ENCODE measurements around the gene ATXN7L2. TPM values are rescaled to one million over a fixed set of nuclear protein-coding genes. Genes with fewer than 3 reads are reported as not detected.

The ATXN7L2 gene
- total RNA-seq, 1 donor from 2014 or later: 10.5 TPM

DNA sequence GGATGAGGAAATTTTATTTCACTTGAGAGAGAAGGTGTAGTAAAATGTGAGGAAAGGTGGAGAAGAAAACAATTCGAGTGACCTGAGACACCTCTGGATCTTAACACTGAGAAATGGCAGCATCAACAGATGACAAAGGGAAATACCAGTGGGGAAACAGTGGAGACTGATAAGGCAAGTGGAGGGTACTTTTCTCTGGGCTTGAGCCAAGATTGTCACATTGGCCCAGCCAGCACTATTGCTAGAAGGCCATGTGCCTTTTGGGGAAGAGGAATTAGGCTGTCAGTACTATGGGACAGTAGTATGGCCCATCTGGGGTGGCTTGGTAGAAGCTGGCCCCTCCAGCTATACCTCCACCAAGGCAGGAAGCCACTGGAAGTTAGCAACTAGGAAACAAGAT lies 9.0 kb upstream of the ATXN7L2 start:
- intact Hi-C loops (cut with micrococcal nuclease): no loop called here

DNA sequence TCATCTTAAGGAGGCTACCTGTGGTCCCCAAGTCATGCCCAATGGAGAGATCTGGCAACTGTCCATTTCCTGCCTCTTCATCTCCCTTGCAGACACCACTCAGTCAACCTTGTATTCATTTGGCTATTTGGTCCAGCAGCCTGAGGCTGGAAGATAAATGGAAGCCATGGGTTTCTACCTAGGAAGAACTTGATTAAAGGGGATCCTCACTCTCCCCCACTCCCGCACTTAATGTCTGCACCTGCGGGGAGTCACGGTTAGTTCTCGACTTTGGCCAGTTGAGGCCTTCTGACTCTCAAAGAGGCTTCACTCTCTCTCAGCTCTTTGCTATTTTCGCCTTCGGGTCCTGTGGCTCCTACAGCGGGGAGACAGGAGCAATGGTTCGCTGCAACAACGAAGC lies 8.4 kb upstream of the ATXN7L2 start:
- intact Hi-C loops (cut with micrococcal nuclease): no loop called here

GRCh38 chr1:109476825-109477224 lies 6.9 kb upstream of the ATXN7L2 start:
- intact Hi-C loops (cut with micrococcal nuclease): no loop called here

DNA sequence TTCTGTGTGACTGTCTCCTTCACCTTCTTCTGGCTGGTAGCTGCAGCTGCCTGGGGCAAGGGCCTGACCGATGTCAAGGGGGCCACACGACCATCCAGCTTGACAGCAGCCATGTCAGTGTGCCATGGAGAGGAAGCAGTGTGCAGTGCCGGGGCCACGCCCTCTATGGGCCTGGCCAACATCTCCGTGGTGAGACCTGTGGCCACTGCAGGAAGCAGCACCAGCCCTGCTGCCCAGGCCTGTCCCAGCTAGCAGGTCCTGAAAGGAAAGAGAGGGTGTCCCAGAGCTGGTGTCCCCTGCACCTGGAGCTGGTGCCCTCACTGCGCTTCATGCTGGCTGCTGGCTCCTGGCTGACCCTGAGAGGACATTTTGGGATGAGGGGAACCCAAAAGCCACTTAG lies 5.9 kb upstream of the ATXN7L2 start:
- intact Hi-C loops (cut with micrococcal nuclease): no loop called here

- intact Hi-C loops (cut with micrococcal nuclease): no loop called here
Observed at GRCh38 chr1:109478806-109479205, 4.9 kb upstream of the ATXN7L2 start.

- intact Hi-C loops (cut with micrococcal nuclease): no loop called here
Observed at GRCh38 chr1:109479311-109479710, 4.4 kb upstream of the ATXN7L2 start.

- intact Hi-C loops (cut with micrococcal nuclease): loop anchor here (5.0 to 10.0 kb wide), 3 partner anchors 142 to 385 kb away; partner anchors contain the start of genes PSRC1 and TMEM167B
Observed at GRCh38 chr1:109479901-109480300, 3.8 kb upstream of the ATXN7L2 start.

- intact Hi-C loops (cut with micrococcal nuclease): loop anchor here (5.0 to 10.0 kb wide), 3 partner anchors 141 to 387 kb away; partner anchors contain the start of genes PSRC1 and TMEM167B
Observed at GRCh38 chr1:109481646-109482045, 2.1 kb upstream of the ATXN7L2 start.

- intact Hi-C loops (cut with micrococcal nuclease): loop anchor here (5.0 to 10.0 kb wide), 3 partner anchors 140 to 387 kb away; partner anchors contain the start of genes PSRC1 and TMEM167B
Observed at GRCh38 chr1:109482242-109482641, 1.5 kb upstream of the ATXN7L2 start.

DNA sequence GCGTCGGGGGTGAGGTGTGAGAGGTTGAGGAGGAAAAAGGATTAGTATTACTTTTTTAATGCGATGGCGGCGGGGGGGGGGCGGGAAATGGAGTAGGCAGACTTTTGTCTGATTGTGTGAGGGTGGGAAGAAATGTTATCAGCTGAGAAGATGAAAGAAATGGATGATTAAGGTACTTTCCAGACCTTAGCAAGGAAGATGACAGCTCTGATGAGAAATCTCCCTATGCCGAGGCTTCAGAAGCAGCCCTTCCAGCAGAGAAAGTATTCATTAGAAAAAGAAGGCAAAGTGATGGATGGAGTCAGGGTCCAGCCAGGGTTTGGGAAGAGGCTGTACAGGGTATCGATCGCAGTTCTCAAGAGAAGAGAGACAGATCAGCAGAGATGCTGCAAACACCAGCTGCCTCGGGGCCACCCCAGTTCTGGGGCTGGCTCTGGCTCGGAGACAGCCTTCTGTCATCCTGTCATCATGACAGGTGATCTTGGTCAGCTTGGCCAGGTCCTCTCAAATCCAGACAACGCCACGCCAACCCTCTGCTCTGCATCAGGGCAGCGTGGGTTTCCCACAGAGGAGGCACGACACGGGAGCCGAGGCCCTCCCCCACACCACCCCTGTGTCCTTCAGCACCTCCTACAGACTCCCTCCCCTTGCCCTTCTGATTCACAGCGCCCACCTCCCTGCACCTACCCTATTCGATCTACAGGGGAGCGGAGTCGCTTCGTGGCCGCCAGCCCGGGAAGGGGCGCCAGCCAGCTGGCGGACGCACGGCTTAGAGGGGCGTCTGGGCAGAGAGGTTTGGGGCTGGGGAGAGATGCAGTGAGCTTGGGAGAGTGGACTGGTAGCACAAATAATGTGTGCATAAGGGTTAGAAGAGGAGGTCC lies 674 bp upstream of the ATXN7L2 start:
- intact Hi-C loops (cut with micrococcal nuclease): loop anchor here (1.0 to 10.0 kb wide), 6 partner anchors 11 to 388 kb away; partner anchors contain the start of genes CYB561D1, GNAI3, PSMA5 and PSRC1

- intact Hi-C loops (cut with micrococcal nuclease): loop anchor here (1.0 to 10.0 kb wide), 4 partner anchors 138 to 390 kb away; partner anchors contain the start of genes CELSR2, PSRC1 and TMEM167B
Observed at GRCh38 chr1:109484519-109484975, 842 bp downstream of the ATXN7L2 start.

DNA sequence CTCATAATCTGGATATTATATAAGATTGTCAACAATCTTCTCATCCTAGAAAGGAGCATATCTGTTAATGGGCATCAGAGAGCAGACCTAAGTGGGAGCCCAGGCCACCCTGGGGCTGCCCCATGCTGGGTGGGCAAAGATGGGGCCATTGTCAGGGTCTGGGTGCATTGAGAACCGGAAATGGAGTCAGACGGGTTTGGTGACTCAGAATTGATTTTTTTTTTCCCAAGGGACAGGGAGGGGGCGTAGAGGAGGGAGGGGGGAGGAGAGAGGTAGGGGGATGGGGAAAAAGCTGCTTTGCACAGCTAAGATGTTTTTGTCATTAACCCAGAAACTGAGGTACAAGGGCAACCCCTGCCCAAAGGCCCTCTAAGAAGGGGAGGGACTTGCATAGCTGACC lies 1.3 kb downstream of the ATXN7L2 start:
- intact Hi-C loops (cut with micrococcal nuclease): loop anchor here (10.0 kb wide), 1 partner anchor 390 kb away; the partner anchor contains the start of gene TMEM167B

DNA sequence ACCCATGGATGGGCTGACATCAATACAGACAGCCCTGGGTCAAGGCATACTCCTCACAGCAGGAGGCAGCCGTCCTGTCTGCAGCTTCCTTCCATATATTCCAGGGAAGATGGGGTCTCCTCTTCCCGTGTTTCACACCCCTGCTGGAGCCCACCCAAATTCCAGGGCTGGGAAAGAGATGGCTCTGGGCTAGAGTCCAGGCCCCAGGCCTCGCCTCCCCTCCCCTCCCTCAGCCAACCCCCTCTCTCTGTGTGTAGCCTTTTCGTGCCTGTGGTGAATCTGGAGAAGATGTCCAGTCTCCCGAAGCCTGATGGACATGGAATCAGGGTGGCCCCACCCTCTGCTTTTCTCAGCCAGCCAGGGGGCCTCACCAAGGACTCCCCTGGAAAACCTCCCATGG lies 3.6 kb downstream of the ATXN7L2 start:
- intact Hi-C loops (cut with micrococcal nuclease): loop anchor here (10.0 kb wide), 1 partner anchor 392 kb away; the partner anchor contains the start of gene TMEM167B

- intact Hi-C loops (cut with micrococcal nuclease): loop anchor here (10.0 kb wide), 1 partner anchor 393 kb away; the partner anchor contains the start of gene TMEM167B
Observed at GRCh38 chr1:109488201-109488600, 4.5 kb downstream of the ATXN7L2 start.

DNA sequence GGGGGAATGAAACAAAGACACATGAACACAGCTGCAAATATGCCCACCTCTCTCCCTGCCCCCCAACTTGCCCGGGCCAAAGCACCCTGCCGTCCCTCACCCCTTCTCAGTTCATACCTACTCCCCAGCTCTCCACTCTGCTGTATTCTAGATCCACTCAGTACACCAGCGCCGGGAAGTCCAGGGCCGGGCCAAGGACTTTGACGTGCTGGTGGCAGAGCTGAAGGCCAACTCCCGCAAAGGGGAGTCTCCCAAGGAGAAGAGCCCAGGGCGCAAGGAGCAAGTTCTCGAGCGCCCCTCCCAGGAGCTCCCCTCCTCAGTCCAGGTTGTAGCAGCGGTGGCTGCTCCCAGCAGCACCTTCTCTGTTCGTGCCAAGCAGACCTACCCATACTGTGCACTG lies 5.0 kb downstream of the ATXN7L2 start:
- intact Hi-C loops (cut with micrococcal nuclease): loop anchor here (10.0 kb wide), 1 partner anchor 394 kb away; the partner anchor contains the start of gene TMEM167B

GRCh38 chr1:109490029-109490933 lies 6.6 kb downstream of the ATXN7L2 start:
- intact Hi-C loops (cut with micrococcal nuclease): loop anchor here (1.0 to 5.0 kb wide), 2 partner anchors 42 to 228 kb away; no protein-coding TSS in a partner anchor

DNA sequence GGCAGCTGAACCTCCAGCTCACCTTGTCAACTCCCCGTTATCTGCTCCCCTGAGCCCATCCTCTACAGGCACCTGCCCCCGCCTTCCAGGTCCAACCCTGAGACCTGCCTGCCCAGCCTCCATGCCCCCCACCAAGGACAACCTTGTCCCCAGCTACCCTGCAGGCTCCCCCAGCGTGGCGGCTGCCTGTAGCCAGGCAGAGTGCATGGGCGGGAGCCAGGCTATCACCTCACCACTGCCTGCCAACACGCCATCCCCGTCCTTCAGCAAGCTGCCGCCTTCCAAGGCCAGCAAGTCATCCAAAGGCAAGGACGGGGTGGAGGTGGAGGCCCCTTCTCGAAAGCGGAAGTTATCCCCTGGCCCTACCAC lies 7.2 kb downstream of the ATXN7L2 start:
- intact Hi-C loops (cut with micrococcal nuclease): loop anchor here (1.0 to 5.0 kb wide), 2 partner anchors 41 to 229 kb away; no protein-coding TSS in a partner anchor

GRCh38 chr1:109491372-109491771 lies 7.7 kb downstream of the ATXN7L2 start:
- intact Hi-C loops (cut with micrococcal nuclease): loop anchor here (5.0 kb wide), 1 partner anchor 229 kb away; no protein-coding TSS in a partner anchor

GRCh38 chr1:109492779-109493178 lies 9.1 kb downstream of the ATXN7L2 start:
- intact Hi-C loops (cut with micrococcal nuclease): loop anchor here (5.0 kb wide), 1 partner anchor 230 kb away; no protein-coding TSS in a partner anchor

GRCh38 chr1:109493227-109493626 lies 9.5 kb downstream of the ATXN7L2 start:
- intact Hi-C loops (cut with micrococcal nuclease): loop anchor here (5.0 kb wide), 1 partner anchor 231 kb away; no protein-coding TSS in a partner anchor

Data from T-helper 2 cell treated with Interferon-gamma antibody and Interleukin-4, amounts not matched to agents 100 ng/mL and 5 ng/mL, for 36 hours (primary cell).